GM12875 (cell line): ENCODE results near the gene HNRNPLL.

Experiments
- H3K4me3 ChIP-seq: one replicate; pipeline ENCODE4 v1.5.1; 2011; ENCODE audit warnings: low read depth, low read length, control low read depth
- TF ChIP-seq, protein P1 (sequence below): IDR thresholded peaks from 2 replicates; pipeline ENCODE4 v1.5.1; 2011; ENCODE audit warnings: low read depth, mild to moderate bottlenecking, control low read depth, inconsistent platforms, low read length, moderate library complexity, borderline replicate concordance; ENCODE audit not compliant: insufficient read depth

HNRNPLL gene

DNA sequence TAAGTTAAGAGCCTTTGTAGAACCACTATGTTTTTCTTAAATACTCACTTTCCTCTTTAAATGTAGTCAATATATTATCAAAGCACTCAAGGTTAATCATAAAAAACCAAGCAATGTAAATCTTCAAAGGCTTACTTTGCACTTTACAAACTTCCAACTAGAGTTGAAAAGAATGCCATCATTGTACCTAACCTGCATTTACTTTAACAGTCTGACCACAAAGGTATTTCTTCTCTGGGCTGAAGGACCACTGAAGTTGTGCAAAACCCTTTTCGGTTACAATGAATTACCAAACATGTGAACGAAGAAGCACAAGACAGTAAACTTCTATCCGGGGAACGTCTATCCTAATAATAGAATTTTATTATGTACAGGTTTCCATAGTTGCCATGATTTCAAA lies 3.0 kb downstream of the HNRNPLL start:
- H3K4me3 ChIP-seq: no peak overlapping the region
- TF ChIP-seq, protein P1, sequence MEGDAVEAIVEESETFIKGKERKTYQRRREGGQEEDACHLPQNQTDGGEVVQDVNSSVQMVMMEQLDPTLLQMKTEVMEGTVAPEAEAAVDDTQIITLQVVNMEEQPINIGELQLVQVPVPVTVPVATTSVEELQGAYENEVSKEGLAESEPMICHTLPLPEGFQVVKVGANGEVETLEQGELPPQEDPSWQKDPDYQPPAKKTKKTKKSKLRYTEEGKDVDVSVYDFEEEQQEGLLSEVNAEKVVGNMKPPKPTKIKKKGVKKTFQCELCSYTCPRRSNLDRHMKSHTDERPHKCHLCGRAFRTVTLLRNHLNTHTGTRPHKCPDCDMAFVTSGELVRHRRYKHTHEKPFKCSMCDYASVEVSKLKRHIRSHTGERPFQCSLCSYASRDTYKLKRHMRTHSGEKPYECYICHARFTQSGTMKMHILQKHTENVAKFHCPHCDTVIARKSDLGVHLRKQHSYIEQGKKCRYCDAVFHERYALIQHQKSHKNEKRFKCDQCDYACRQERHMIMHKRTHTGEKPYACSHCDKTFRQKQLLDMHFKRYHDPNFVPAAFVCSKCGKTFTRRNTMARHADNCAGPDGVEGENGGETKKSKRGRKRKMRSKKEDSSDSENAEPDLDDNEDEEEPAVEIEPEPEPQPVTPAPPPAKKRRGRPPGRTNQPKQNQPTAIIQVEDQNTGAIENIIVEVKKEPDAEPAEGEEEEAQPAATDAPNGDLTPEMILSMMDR: no peak

DNA sequence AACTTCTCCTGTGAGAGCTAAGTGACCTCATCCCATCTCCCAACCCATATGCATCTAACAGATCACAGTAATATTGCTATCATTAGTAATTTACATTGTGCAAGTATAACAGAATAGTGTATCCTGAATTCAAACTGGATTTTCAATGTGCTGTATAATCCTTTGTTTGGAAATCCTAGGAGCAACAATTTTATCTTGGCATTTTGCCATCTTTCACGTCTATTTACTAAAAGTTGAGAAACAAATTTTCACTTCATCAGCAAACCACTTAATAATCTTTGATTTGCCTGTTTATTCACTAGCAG lies 3.8 kb downstream of the HNRNPLL start:
- H3K4me3 ChIP-seq: no peak overlapping the region
- TF ChIP-seq, protein P1: no peak

DNA sequence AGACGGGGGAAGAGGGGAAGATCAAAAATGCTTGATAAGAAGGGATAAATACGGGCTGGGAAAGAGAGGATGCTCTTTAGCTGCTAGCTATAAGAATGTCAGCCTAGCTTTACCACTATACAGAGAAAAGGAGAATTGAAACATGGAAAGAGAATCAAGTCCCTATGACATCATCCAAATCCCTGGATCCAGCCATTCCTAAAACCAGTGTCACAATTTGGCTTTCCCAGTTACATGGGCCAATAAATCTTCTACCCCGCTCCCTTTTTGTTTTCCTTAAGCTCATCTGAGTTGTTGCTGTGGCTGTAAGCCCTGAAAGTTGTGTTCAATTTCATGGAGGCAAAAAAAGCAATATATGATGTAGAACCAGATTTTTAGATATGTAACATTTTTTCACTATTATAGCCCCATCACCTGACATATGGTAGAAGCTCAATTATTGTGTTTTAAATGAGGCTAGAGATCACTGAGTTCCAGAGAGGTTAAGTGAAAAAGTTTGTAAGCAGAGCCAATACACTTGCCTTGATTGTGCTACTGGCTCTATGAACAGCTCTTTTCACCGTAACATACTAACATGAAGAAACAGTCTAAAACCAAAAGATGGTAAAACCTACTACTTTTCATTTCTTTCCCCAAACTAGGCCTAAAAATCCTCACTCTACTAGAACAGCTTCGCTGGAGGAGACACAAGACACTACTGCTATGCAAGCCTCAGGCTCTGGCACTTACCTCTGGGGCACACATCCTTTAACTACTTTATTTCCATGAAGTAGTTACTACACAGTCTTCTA lies 4.3 kb downstream of the HNRNPLL start:
- TF ChIP-seq, protein P1: no peak
- no peak overlapping the region for H3K4me3 ChIP-seq

DNA sequence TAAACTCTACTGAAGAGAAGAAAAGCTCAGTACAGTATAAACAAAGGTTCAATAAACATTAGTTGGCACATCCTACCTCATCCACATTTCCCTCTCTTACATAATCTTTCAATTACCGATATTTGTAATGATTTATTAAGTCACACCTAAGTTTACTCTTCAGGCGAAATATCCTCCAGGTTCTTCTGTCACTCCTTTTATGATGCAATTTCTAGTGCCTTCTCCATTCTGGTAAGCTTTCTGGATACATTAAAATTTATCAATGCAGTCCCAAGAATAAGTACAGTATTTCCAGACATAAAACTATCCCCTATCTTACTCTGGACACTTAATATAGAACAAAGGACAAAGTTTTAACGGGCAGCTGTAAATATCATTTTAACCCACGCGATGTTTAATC lies 5.6 kb downstream of the HNRNPLL start:
- TF ChIP-seq, protein P1: no peak
- H3K4me3 ChIP-seq: no peak overlapping the region

DNA sequence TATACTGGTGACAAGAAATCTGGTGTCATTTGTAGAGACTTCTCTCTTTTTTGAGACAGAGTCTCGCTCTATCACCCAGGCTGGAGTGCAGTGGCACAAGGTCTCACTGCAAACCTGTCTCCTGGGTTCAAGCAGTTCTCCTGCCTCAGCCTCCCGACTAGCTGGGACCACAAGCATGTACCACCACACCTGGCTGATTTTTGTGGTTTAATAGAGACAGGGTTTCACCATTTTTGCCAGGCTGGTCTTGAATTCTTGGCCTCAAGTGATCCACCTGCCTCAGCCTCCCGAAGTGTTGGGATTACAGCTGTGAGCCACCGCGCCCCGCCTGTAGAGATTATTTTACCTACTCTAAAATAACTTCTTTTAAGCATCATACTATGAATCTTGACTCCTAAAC lies 6.5 kb downstream of the HNRNPLL start:
- TF ChIP-seq, protein P1: no peak
- no peak overlapping the region for H3K4me3 ChIP-seq

DNA sequence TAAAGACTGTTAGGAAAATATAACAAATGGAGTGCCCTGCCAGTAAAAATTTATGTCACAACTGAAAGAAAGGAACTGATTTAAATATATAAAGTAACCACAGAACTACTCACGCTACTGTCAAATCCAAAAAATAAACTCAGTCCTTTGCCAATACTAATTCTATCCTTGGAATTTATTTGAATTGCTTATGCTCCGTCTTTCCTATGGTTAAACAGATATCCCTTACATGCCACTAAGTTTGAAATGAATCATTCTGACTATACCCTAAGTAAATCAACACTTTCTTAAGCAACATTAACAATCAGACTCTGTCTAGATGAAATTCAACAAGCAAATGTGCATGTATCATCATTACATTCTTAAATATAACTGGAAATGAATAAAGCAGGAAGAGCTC lies 9.8 kb downstream of the HNRNPLL start:
- TF ChIP-seq, protein P1: no peak
- no peak overlapping the region for H3K4me3 ChIP-seq

DNA sequence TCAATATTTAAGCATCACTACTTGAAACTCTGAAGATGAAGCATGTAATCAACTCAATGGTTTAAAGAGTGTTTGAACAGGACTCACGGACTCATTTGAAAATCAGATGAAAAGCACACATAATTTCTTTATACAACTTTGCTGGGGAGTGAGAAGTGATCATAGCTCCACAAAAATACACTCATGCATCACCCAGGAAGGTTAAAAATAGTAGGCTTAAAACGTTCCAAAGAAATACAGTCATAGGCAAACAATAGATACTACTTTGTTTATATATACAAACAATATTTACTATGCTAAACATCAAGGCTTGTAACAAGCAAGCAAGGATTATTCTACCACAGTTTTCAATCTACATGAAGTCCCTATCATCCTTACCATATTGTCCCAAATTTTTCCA lies 11.6 kb downstream of the HNRNPLL start:
- TF ChIP-seq, protein P1: no peak
- H3K4me3 ChIP-seq: no peak overlapping the region
